Measurements from ENCODE around the gene PTPRA.

Gene PTPRA

DNA sequence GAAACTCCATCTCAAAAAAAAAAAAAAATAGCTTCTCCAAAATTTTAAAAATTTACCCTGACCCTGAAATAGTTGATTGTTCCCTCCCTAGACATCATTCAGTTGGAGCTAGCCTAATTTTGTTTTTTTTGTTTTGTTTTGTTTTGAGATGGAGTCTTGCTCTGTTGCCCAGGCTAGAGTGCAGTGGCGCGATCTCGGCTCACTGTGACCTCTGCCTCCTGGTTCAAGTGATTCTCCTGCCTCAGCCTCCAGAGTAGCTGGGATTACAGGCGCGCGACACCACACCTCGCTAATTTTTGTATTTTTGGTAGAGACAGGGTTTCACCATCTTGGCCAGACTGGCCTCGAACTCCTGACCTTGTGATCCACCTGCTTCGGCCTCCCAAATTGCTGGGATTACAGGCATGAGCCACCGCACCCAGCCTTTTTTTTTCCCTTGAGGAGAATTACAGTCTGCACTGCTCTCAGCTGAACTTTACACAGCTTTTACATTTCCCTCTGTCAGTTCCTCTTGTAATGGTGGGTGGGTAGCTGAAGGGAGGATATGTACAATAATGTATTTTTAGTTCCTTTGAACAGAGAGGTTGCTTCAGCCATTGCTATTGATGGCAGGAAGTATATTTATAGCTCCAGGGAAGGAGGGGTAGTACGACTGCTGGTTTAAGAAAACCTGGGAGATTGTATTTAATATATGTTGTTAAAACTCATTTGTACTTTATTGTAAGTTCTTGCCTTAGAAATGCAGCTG lies 27.7 kb downstream of the PTPRA start:
- ChIA-PET POLR2A (interaction anchor here (0.5 kb wide), 1 partner anchor 43 kb away, joined by 4 read pairs; no protein-coding TSS in a partner anchor), CTCF (interaction anchor here (0.8 to 1.7 kb wide), 8 partner anchors 8 to 32 kb away, joined by 3 to 6 read pairs (median 4); no protein-coding TSS in a partner anchor)
- TF ChIP-seq, protein P1, sequence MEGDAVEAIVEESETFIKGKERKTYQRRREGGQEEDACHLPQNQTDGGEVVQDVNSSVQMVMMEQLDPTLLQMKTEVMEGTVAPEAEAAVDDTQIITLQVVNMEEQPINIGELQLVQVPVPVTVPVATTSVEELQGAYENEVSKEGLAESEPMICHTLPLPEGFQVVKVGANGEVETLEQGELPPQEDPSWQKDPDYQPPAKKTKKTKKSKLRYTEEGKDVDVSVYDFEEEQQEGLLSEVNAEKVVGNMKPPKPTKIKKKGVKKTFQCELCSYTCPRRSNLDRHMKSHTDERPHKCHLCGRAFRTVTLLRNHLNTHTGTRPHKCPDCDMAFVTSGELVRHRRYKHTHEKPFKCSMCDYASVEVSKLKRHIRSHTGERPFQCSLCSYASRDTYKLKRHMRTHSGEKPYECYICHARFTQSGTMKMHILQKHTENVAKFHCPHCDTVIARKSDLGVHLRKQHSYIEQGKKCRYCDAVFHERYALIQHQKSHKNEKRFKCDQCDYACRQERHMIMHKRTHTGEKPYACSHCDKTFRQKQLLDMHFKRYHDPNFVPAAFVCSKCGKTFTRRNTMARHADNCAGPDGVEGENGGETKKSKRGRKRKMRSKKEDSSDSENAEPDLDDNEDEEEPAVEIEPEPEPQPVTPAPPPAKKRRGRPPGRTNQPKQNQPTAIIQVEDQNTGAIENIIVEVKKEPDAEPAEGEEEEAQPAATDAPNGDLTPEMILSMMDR (IDR thresholded peaks at IDR 0.05; ENCODE audit: control extremely low read depth, extremely low read depth, low read depth, missing control alignments) = no peak
- DNase-seq (ENCODE audit: extremely low spot score) = peak; percentile 59

DNA sequence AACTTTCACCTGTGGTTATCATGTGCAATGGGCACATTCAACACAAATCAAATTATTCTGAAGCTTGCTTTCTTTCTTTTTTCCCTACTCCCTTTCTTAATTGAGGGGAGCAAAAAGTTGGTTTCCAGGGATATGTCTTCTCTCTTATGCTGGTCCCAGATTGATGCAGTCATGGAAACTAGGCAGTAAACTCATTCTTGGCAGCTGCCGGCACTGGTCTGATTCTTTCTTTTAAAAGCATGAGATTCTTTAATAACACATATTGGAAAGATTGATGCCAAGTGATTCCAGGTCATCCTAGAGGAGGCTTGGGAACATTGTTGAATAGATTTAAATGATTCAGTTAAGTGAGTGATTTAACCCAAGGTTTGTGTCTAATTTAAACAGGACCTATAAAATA lies 29.0 kb downstream of the PTPRA start:
- ChIA-PET POLR2A (no interaction called here), CTCF (interaction anchor here (0.8 to 1.2 kb wide), 3 partner anchors 9 to 60 kb away, joined by 3 to 4 read pairs (median 3); no protein-coding TSS in a partner anchor)

DNA sequence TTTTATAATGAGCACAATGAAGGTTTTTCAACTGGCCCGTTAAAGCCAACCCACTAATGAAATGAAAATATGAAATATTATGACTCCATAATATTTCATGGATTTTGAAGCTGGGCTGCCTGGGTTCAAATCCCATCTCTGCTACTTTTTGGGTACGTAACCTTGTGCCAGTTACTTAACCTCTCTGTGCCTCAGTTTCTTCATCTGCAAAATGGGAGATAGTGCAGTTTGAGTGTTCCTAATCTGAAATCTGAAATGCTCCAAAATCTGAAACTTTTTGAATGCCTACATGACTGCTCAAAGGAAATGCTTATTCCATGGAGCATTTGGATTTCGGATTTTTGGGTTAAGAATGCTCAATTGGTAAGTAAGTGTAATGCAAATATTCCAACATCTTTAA lies 29.5 kb downstream of the PTPRA start:
- POLR2A ChIA-PET = no interaction called here
- CTCF ChIA-PET = interaction anchor here (1.0 to 1.2 kb wide), 2 partner anchors 9 to 60 kb away, joined by 3 to 4 read pairs; no protein-coding TSS in a partner anchor
- TF ChIP-seq, protein P1 (IDR thresholded peaks at IDR 0.05; ENCODE audit: control extremely low read depth, extremely low read depth, low read depth, missing control alignments) = no peak
- DNase-seq (ENCODE audit: extremely low spot score) = no peak

More for the DNA sequence above, 29.0 kb downstream of the PTPRA start:
- no peak for DNase-seq (ENCODE audit: extremely low spot score)
- TF ChIP-seq, protein P1 (IDR thresholded peaks at IDR 0.05; ENCODE audit: control extremely low read depth, extremely low read depth, low read depth, missing control alignments) = no peak

DNA sequence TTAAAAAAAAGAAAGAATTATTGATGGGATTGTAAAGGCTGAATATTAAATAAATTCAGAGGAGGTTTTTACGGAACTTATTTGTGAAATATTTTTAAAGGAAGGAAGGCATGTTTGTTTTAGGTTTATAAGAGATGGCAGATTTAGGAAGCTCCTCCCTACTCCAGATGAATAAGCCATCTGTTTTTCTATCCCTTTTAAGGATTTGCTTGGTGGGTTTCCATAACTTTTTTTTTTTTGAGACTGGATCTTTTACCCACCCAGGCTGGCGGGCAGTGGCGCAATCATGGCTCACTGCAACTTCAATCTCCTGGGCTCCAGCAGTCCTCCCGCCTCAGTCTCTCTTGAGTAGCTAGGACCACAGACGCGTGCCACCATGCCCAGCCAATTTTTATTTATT lies 30.4 kb downstream of the PTPRA start:
- ChIA-PET CTCF (interaction anchor here (0.8 kb wide), 1 partner anchor 50 kb away, joined by 3 read pairs; no protein-coding TSS in a partner anchor), POLR2A (no interaction called here)
- TF ChIP-seq, protein P1 (IDR thresholded peaks at IDR 0.05; ENCODE audit: control extremely low read depth, extremely low read depth, low read depth, missing control alignments) = no peak
- no peak for DNase-seq (ENCODE audit: extremely low spot score)

DNA sequence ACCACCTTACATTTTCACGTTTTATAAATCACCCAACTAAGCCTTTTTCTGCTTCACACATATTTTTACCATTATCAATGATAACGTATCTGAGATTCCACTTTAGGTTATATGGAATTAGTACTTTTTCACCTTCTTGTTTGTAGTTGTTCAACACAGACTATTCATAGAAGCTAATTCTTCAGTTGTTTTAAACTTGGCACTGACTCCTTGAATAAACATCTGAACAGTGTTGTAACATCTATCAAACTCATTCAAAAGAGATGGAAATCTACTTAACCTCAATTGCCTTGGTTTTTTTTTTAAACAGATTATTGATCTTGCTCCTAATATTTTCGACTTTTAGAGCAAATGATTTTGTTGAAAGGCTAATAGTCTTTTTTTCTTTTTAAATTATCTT lies 34.2 kb downstream of the PTPRA start:
- ChIA-PET CTCF (interaction anchor here (0.7 to 1.9 kb wide), 6 partner anchors 10 to 42 kb away, joined by 3 to 8 read pairs (median 4); no protein-coding TSS in a partner anchor), POLR2A (interaction anchor here (0.5 kb wide), 1 partner anchor 68 kb away, joined by 4 read pairs; no protein-coding TSS in a partner anchor)
- DNase-seq (ENCODE audit: extremely low spot score) = no peak
- TF ChIP-seq, protein P1 (IDR thresholded peaks at IDR 0.05; ENCODE audit: control extremely low read depth, extremely low read depth, low read depth, missing control alignments) = no peak

DNA sequence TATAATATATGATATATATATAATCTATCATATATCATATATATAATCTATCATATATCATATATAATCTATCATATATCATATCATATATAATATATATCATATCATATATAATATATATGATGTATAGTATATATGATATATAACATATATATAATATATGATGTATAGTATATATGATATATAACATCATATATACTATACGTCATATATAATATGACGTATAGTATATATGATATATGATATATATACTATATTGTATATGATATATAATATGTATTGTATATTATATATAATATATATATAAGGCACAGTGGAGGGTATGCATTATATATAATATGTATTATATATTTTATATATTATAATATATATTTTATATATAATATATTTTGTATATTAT lies 36.7 kb downstream of the PTPRA start:
- DNase-seq (ENCODE audit: extremely low spot score) = no peak
- ChIA-PET POLR2A (no interaction called here), CTCF (no interaction called here)
- TF ChIP-seq, protein P1 (IDR thresholded peaks at IDR 0.05; ENCODE audit: control extremely low read depth, extremely low read depth, low read depth, missing control alignments) = no peak
